Fibroblast of villous mesenchyme (primary cell): ENCODE measurements around the gene CCL11. TPM values are rescaled to one million over a fixed set of nuclear protein-coding genes. Genes with fewer than 3 reads are reported as not detected.

Experiments used
- DNase-seq: peaks from one replicate; pipeline ENCODE4 v3.0.0-alpha.2; 2010; ENCODE audit warnings: low read depth
- H3K4me3 ChIP-seq: 2 replicates; pipeline ENCODE4 v1.5.1; 2011; ENCODE audit warnings: low read depth, mild to moderate bottlenecking, low read length
- CTCF ChIP-seq: IDR thresholded peaks from 2 replicates; pipeline ENCODE4 v1.5.1; 2012; ENCODE audit warnings: low read depth, mild to moderate bottlenecking, low read length; ENCODE audit not compliant: insufficient read depth
- total RNA-seq: library from RNA; depleted of rRNA; stranded (reverse); fragments of >200 nt; gene quantifications from 2 replicates; pipeline ENCODE4 v1.2.3, GENCODE V29; 2012

The CCL11 gene
- total RNA-seq, 1 donor: not detected

DNA sequence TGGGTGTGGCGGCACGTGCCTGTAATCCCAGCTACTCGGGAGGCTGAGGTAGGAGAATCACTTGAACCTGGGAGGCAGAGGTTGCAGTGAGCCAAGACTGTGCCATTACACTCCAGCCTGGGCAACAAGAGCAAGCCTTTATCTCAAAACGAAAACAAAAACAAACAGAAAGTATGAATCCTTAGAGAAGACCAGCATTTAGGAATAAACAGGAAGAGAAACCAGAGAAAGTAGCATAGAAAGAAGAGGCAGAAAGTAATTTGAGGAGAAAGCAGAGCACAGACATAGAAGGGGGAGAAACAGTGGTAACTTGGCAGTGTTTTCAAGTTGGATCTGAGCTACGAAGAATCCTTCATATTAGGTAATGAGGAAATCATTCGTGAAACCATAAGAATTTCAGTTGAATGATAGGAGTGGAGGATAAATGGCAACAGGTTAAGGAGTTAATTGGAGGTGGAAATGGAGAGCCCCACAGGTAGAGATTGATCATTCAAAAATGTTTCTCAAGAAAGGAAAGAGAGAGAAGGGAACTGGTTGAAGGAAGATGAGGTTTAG lies 40.1 kb upstream of the CCL11 start:
- DNase-seq: no peak
- no peak overlapping the region for H3K4me3 ChIP-seq
- no peak for TF ChIP-seq CTCF

DNA sequence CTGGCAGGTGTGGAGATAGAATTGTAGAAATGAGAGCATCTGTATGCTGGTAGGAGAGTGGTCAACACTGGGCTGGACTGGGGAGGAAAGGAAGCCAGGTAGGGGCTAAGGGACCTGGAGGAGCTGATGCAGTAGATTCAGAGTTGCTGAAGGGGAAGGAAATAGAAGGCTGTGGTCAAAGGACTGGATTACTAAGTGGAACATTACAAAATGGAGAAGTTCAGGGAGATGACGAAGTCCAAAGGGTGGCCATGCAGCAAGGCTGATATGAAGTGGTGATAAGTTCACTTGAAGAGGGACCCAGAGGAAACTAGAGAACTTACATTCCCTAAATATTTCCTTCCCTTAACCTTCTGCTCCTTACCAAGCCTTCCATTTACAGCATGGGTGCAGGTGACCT lies 39.1 kb upstream of the CCL11 start:
- H3K4me3 ChIP-seq: no peak overlapping the region
- no peak for TF ChIP-seq CTCF
- DNase-seq: no peak

DNA sequence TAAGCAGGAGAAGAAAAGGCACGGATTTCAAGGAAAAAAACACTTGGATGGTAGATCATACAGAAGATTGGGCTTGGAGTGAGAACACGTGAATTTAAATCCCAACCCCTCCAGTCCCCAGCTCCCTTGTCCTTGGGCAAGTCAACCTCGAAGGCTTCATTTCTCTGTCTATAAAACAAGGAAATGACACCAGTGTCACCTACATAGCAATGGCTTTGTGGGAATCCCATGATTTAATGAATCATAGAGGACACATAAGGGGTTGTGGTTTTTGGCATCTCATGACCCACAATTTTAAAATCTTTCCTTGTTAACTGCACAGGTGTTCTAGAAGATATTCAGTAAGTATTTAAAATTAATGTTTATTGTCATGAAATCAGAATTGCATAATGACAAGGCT lies 38.7 kb upstream of the CCL11 start:
- no peak for TF ChIP-seq CTCF
- no peak for DNase-seq
- H3K4me3 ChIP-seq: no peak overlapping the region

- TF ChIP-seq CTCF: no peak
- DNase-seq: peak; percentile 61
These were observed 37.0 kb upstream of the CCL11 start for GRCh38 chr17:34248511-34249024.

DNA sequence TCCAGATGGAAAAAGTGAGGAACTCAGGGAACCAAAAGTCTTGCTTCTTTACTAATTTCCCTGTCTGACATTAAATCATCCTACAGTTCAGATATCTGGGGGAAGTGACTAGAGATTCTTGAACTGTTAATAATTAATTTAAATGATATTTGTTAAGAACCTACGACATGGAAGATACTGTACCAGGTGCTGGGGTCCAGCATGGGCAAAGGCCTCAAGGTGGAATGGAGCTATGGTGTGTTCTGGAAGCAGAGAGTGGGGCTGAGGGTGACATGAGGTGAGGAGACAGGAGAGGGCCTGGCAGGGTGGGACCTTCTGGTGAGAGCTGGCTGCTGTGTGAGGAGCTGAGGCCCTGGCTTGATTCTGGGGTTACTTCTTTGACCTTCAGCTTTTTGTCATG lies 36.5 kb upstream of the CCL11 start:
- TF ChIP-seq CTCF: no peak
- DNase-seq: no peak
- no peak overlapping the region for H3K4me3 ChIP-seq

More at GRCh38 chr17:34248511-34249024, 37.0 kb upstream of the CCL11 start:
- no peak overlapping the region for H3K4me3 ChIP-seq

DNA sequence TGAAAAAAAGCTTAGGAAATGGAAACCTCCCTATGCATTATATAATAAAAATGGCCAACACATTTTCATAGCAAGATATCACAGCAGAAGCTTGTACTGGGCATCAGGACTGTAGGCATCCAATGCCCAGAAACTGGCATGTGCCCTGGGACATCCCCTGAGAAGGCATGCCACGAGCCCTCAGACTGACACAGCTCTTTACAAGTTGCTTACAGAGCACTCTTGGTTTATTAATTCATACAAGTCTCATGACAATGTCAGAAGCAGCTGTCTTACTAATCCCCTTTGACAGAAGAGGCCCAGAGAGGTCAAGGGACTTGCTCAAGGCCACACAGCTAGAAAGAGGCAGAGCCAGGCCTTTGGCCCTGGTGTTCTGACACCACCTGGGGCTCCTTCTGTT lies 36.1 kb upstream of the CCL11 start:
- DNase-seq: no peak
- no peak overlapping the region for H3K4me3 ChIP-seq
- no peak for TF ChIP-seq CTCF

- no peak overlapping the region for H3K4me3 ChIP-seq
- no peak for DNase-seq
- TF ChIP-seq CTCF: no peak
These were observed 34.4 kb upstream of the CCL11 start for GRCh38 chr17:34251186-34251585.
